Aorta (tissue), 5 donors: Measurements from ENCODE around the gene HOXC12. TPM values are rescaled to one million over a fixed set of nuclear protein-coding genes. Genes with fewer than 3 reads are reported as not detected.
A peak's percentile ranks its signal among the peaks of the same experiment; 100 is the strongest.

Experiments used
- ATAC-seq: fragments of 200-7000 bp; cut with Tn5 transposase; one replicate; pipeline ENCODE4 v1.9.1; 2022; ENCODE audit warnings: moderate library complexity; ENCODE audit not compliant: low FRiP score
- DNase-seq, 2 donors: peaks; one replicate each; pipeline ENCODE4 v3.0.0-alpha.2; 2020
- H3K27ac ChIP-seq, 2 donors: one replicate each; pipeline ENCODE4 v1.5.1; 2013; ENCODE audit warnings: low read length in 2 of 2, mild to moderate bottlenecking in 2 of 2, moderate library complexity in 2 of 2, control low read depth in 1 of 2, inconsistent platforms in 1 of 2, low read depth in 1 of 2
- H3K27me3 ChIP-seq, 2 donors: one replicate each; pipeline ENCODE4 v1.6.1; 2013; ENCODE audit warnings: control low read depth in 1 of 2, low read length in 1 of 2, mild to moderate bottlenecking in 1 of 2, moderate library complexity in 1 of 2; ENCODE audit not compliant: insufficient read depth in 2 of 2, control insufficient read depth in 1 of 2
- H3K36me3 ChIP-seq, 2 donors: one replicate each; pipeline ENCODE4 v1.6.1; 2013; ENCODE audit warnings: control low read depth in 1 of 2, low read length in 1 of 2, mild to moderate bottlenecking in 1 of 2; ENCODE audit not compliant: insufficient read depth in 2 of 2, control insufficient read depth in 1 of 2
- H3K4me1 ChIP-seq, 2 donors: one replicate each; pipeline ENCODE4 v1.6.1; 2013; ENCODE audit warnings: low read length in 2 of 2, control low read depth in 1 of 2, mild to moderate bottlenecking in 1 of 2, moderate library complexity in 1 of 2; ENCODE audit not compliant: insufficient read depth in 2 of 2, control insufficient read depth in 1 of 2
- H3K4me3 ChIP-seq, 2 donors: one replicate each; pipeline ENCODE4 v1.5.1; 2013; ENCODE audit warnings: low read length in 2 of 2, control low read depth in 1 of 2, mild to moderate bottlenecking in 1 of 2
- H3K9me3 ChIP-seq: one replicate; pipeline ENCODE4 v1.6.1; 2013; ENCODE audit warnings: mild to moderate bottlenecking, low read length; ENCODE audit not compliant: control insufficient read depth
- WGBS, 2 donors: extraction: QIAGEN DNeasy Blood & Tissue Kit; methylation state at CpG; one replicate each; pipeline ENCODE4 v1.1.7; 2013; 5-methylcytosine and 5-hydroxymethylcytosine counted together
- intact Hi-C, 2 donors: fragments of 100-400 bp; cut with DNase I; formaldehyde crosslinking; loops; one replicate each; pipeline versions ENCODE4 v1.14.2 to v1.15.0; 2022
- polyA plus RNA-seq, 2 donors: library from polyadenylated mRNA; stranded (reverse); fragments of 200-250 nt; gene quantifications; one replicate each; pipeline ENCODE4 v1.2.3, GENCODE V29; 2013
- total RNA-seq, 2 donors: library from RNA; stranded (reverse); fragmentation: NEBNext Ultra II Directional; extraction: Animal tissue kit (Norgen Biotek cat#: 25700); gene quantifications; one replicate each; pipeline ENCODE4 v1.2.1, GENCODE V29; 2021
- donor health status: healthy with polysubstance abuse.
- donor health status: Bipolar disorder and iron deficiency.
- donor health status: DM: no; HTN: no; CAD: no.
- donor health status: DM: no; HTN: no; CAD: no.
- donor health status: DM: yes; HTN: yes; CAD: no.

The HOXC12 gene
- total and polyA plus RNA-seq, 4 donors = 0.45 TPM; not detected in 3

- H3K27me3 ChIP-seq = no peaks in the 10 kb centered on the region
- H3K36me3 ChIP-seq = no peaks in the 10 kb centered on the region
- H3K27ac ChIP-seq = no peak within 1 kb of the TSS
- ATAC-seq (peak; percentile 6), DNase-seq (no peak)
- no peak within 1 kb of the TSS for H3K4me3 ChIP-seq
- H3K4me1 ChIP-seq = no peaks in the 10 kb centered on the region
- 11% methylated on average over 20 to 21 of the region's 21 CpGs for WGBS, 2 donors
- H3K9me3 ChIP-seq = no peaks in the 10 kb centered on the region
- intact Hi-C loops = no loop called here
Observed at GRCh38 chr12:53972722-53973235, 18.1 kb downstream of the HOXC12 start, which contains the start of gene HOXC11. Gene HOXC11 (plus strand): TSS chr12:53973126. CDS start chr12:53973242, 116 bp downstream.

- Histone ChIP-seq H3K4me3 (no peak overlapping the region), H3K27ac (no peak overlapping the region), H3K27me3 (no peaks in the 10 kb centered on the region), H3K36me3 (no peaks in the 10 kb centered on the region), H3K9me3 (no peaks in the 10 kb centered on the region), H3K4me1 (no peaks in the 10 kb centered on the region)
- WGBS, 2 donors = 2 to 3% methylated on average over 68 to 71 of the region's 71 CpGs
- intact Hi-C loops = no loop called here
- ATAC-seq = peak; percentile 79
- peak in 1 of 2 donors; percentile 90 for DNase-seq
Observed at GRCh38 chr12:53973236-53974042, 18.7 kb downstream of the HOXC12 start.

GRCh38 chr12:53974084-53975063, 19.7 kb downstream of the HOXC12 start, which contains the start of gene HOTAIR:
Gene HOTAIR (minus strand): TSS chr12:53974954.
- WGBS, 2 donors = 2 to 3% methylated on average over 51 to 63 of the region's 63 CpGs
- Histone ChIP-seq H3K9me3 (no peaks in the 10 kb centered on the region), H3K4me3 (no peak within 1 kb of the TSS), H3K4me1 (no peaks in the 10 kb centered on the region), H3K27me3 (no peaks in the 10 kb centered on the region), H3K27ac (no peak within 1 kb of the TSS), H3K36me3 (no peaks in the 10 kb centered on the region)
- intact Hi-C loops = no loop called here
- no peak for DNase-seq
- ATAC-seq = peak; percentile 61

- no peak overlapping the region for H3K4me3 ChIP-seq
- ATAC-seq = no peak
- intact Hi-C loops = no loop called here
- peaks cover 0 to 3% of the 10 kb centered on the region in 2 donors for H3K27me3 ChIP-seq
- no peaks in the 10 kb centered on the region for H3K4me1 ChIP-seq
- no peak for DNase-seq
- H3K27ac ChIP-seq = no peak overlapping the region
- H3K9me3 ChIP-seq = no peaks in the 10 kb centered on the region
- H3K36me3 ChIP-seq = no peaks in the 10 kb centered on the region
- 6 to 7% methylated on average over 16 to 25 of the region's 25 CpGs for WGBS, 2 donors
Observed at GRCh38 chr12:53975064-53975471, 20.4 kb downstream of the HOXC12 start.

DNA sequence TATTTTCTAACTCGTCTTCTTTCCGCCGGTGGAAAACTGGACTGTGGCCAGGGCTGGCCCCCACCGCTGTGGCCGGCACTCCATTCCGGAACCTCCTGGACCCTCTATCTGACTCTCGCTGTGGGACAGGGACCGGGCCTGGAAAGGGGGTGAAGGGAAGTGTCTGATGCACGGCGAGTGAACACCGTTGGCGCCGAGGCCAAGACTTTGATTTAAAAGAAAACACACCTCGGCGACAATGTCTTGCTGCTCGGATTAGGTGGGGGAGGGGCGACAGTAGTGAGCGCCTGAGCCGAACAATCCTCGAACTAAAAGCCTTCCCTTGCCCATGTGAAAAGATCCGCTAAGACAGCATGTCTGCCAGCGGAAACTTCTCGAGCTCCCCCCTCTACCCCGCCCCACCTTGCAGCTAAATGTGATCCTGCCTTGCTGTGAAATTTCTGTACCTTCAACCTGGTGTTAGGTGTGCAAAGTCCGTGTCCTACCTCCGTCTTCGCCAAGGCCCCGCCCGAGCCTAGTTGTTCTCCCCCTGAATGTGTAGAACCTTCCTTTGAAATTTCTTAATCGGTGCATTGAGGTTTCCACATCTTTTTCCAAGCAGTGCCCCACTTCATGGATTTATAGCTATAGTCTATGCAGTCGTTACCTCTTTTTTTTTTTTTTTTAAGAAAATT, 20.9 kb downstream of the HOXC12 start:
- Histone ChIP-seq H3K4me1 (no peaks in the 10 kb centered on the region), H3K36me3 (no peaks in the 10 kb centered on the region), H3K27ac (no peak overlapping the region), H3K4me3 (no peak overlapping the region), H3K27me3 (peaks cover 0 to 3% of the 10 kb centered on the region in 2 donors), H3K9me3 (no peaks in the 10 kb centered on the region)
- DNase-seq (no peak), ATAC-seq (no peak)
- intact Hi-C loops = no loop called here
- WGBS, 2 donors = 10 to 12% methylated on average over 31 of the region's 31 CpGs

DNA sequence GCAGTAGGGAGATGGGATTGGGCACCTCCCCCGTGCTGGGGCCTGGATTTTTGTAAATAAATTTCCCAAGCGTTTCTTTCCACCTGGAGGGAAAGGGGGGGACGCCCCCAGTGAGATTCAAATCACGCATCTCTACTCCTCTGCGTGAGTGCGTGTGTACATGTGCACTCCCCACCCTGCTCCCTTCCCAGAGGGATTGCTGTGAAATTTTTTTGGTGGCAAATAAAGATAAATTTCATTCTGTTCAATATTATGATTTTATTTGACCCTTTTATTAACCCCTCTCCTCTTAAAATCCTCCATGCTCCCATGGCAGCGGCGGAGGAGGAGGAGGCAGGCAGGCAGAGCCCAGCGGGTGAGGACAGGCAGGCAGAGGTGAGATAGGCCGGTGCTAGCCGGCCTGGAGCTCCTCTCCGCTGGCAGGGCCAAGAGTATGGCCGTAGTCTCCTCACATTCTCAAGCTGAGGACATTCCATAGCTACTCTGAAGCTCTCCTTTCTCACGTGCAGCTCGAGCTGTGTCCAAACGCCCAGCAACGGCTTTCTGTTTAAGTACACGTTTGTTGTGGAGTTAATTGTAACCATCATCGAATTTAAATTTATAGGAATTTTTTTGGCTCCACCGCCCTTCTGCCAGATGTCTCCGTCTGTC, 21.6 kb downstream of the HOXC12 start:
- H3K27ac ChIP-seq = no peak overlapping the region
- DNase-seq = no peak
- no peak for ATAC-seq
- 27% methylated on average over 21 of the region's 21 CpGs for WGBS, 2 donors
- intact Hi-C loops = no loop called here
- H3K4me3 ChIP-seq = no peak overlapping the region
- no peaks in the 10 kb centered on the region for H3K9me3 ChIP-seq
- peaks cover 0 to 3% of the 10 kb centered on the region in 2 donors for H3K27me3 ChIP-seq
- H3K4me1 ChIP-seq = no peaks in the 10 kb centered on the region
- no peaks in the 10 kb centered on the region for H3K36me3 ChIP-seq

- intact Hi-C loops = no loop called here
- Histone ChIP-seq H3K27me3 (peaks cover 0 to 3% of the 10 kb centered on the region in 2 donors), H3K9me3 (no peaks in the 10 kb centered on the region), H3K4me1 (no peaks in the 10 kb centered on the region), H3K27ac (no peak overlapping the region), H3K36me3 (no peaks in the 10 kb centered on the region), H3K4me3 (no peak overlapping the region)
- ATAC-seq (no peak), DNase-seq (no peak)
- WGBS, 2 donors = 14 to 19% methylated on average over 9 of the region's 9 CpGs
Observed at GRCh38 chr12:53976823-53977595, 22.3 kb downstream of the HOXC12 start.
